Activated T-helper 1 cell treated with anti-CD3 and anti-CD28 coated beads, Interleukin-12 subunit alpha, Interleukin-12 subunit beta, Interleukin-2, Interleukin-4 antibody, amounts not matched to agents 30 ng/mL and 10 ng/mL and 1 ng/mL, durations not matched to agents 14 hours and 24 hours and 36 hours (primary cell): ENCODE data around the gene LATS2. TPM values are rescaled to one million over a fixed set of nuclear protein-coding genes. Genes with fewer than 3 reads are reported as not detected.

Experiments
- DNase-seq: peaks from one replicate; pipeline ENCODE4 v3.0.0; 2021; ENCODE audit warnings: low spot score
- H3K27ac Mint-ChIP-seq: one replicate; pipeline ENCODE4 v1.8.0; 2021; ENCODE audit warnings: mild to moderate bottlenecking, mixed read lengths
- H3K27me3 Mint-ChIP-seq: one replicate; pipeline ENCODE4 v1.8.0; 2022; ENCODE audit warnings: mild to moderate bottlenecking, moderate library complexity, mixed read lengths; ENCODE audit not compliant: insufficient read depth
- H3K36me3 Mint-ChIP-seq: one replicate; pipeline ENCODE4 v1.8.0; 2021; ENCODE audit warnings: low read depth, mixed read lengths
- H3K4me1 Mint-ChIP-seq: one replicate; pipeline ENCODE4 v1.8.0; 2021; ENCODE audit warnings: low read depth, mixed read lengths
- H3K4me3 Mint-ChIP-seq: one replicate; pipeline ENCODE4 v1.8.0; 2021; ENCODE audit warnings: mild to moderate bottlenecking, moderate library complexity, mixed read lengths
- H3K9me3 Mint-ChIP-seq: one replicate; pipeline ENCODE4 v1.8.0; 2021; ENCODE audit warnings: mixed read lengths
- intact Hi-C: fragments of 100-400 bp; cut with micrococcal nuclease; formaldehyde crosslinking; loops from one replicate; pipeline ENCODE4 v1.15.1; 2024
- total RNA-seq: library from RNA; stranded (reverse); gene quantifications from 2 replicates; pipeline ENCODE4 v1.2.3, GENCODE V29; 2022

Gene LATS2
- total RNA-seq, 1 donor from 2014 or later = 2.5 TPM

GRCh38 chr13:21080593-21080891 lies 19.2 kb upstream of the LATS2 start:
- Mint-ChIP-seq H3K4me1 (no peaks in the 10 kb centered on the region), H3K9me3 (no peaks in the 10 kb centered on the region), H3K4me3 (no peak overlapping the region), H3K27ac (no peak overlapping the region), H3K27me3 (peaks cover 8% of the 10 kb centered on the region), H3K36me3 (peaks cover 1% of the 10 kb centered on the region)
- intact Hi-C loops = no loop called here
- no peak for DNase-seq

DNA sequence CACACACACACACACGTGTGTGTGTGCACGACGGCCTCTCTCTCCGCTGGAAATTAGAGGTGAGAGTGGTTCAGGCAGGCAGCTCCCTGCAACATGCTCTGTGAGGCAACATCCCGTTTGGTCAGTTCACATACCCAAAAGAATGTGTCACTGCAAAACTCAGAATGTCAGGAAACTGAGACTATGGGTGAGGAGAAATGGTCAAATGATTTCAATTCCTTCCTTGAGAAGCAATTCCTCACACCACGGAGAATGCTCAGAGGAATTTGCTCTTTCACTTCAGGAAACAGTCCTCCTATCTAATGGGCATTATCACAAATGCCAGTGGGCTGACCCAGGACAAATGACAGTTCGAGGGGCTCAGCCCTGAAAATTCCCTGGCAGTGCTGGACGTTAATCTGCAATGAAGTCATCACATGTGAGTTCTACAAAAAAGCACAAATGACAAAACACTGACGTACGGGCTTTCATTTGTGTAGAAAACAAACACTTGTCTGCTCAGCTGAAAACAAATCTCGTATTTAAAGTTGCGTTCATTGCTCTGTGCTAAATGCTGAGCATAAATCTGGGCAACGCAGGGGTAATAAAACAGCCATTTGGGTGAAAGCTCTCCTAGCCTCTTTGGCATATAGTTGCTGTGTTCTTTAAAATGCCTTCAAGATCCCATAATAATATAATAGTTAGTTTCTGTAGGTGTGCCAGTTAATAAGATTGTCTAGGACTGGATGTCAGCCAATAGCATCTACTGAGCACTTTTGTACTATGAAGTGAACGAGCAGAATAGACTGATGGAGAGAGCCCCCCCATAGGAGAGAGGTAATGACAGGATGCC lies 18.6 kb upstream of the LATS2 start:
- no peak overlapping the region for H3K4me3 Mint-ChIP-seq
- DNase-seq = no peak
- H3K36me3 Mint-ChIP-seq = peaks cover 1% of the 10 kb centered on the region
- intact Hi-C loops = loop anchor here (10.0 kb wide), 1 partner anchor 135 kb away; no protein-coding TSS in a partner anchor
- H3K27me3 Mint-ChIP-seq = peaks cover 3% of the 10 kb centered on the region
- peaks cover 5% of the 10 kb centered on the region for H3K4me1 Mint-ChIP-seq
- no peak overlapping the region for H3K27ac Mint-ChIP-seq
- no peaks in the 10 kb centered on the region for H3K9me3 Mint-ChIP-seq

- Mint-ChIP-seq H3K4me3 (no peak overlapping the region), H3K36me3 (peaks cover 1% of the 10 kb centered on the region), H3K27ac (no peak overlapping the region), H3K9me3 (no peaks in the 10 kb centered on the region), H3K27me3 (peaks cover 9% of the 10 kb centered on the region), H3K4me1 (peaks cover 12% of the 10 kb centered on the region)
- DNase-seq = no peak
- intact Hi-C loops = loop anchor here (10.0 kb wide), 1 partner anchor 134 kb away; no protein-coding TSS in a partner anchor
Measured at GRCh38 chr13:21079221-21079620, 17.8 kb upstream of the LATS2 start.

DNA sequence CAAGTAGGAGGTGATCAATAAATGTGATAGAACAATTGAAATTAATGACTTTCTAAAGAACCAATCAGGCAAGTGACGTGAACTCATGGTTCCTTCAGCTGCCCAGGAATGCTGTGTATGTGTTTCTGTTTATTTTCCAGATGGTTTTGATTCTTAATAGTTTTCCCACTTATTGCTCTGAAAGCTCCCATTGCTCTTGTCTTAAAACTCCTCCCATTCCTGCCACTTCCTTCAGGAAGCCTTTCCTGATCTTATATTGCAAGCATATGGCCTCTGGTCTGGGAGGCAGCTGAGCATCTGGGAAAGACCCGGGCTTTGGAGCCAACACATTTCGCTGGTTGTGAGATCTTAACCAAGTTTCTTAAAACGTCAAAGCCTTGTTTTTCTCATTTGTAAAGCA lies 17.1 kb upstream of the LATS2 start:
- intact Hi-C loops = loop anchor here (10.0 kb wide), 1 partner anchor 134 kb away; no protein-coding TSS in a partner anchor
- Mint-ChIP-seq H3K27ac (no peak overlapping the region), H3K27me3 (peaks cover 9% of the 10 kb centered on the region), H3K9me3 (no peaks in the 10 kb centered on the region), H3K36me3 (peaks cover 1% of the 10 kb centered on the region), H3K4me3 (no peak overlapping the region), H3K4me1 (peaks cover 14% of the 10 kb centered on the region)
- no peak for DNase-seq

- Mint-ChIP-seq H3K9me3 (no peaks in the 10 kb centered on the region), H3K27ac (no peak overlapping the region), H3K4me1 (peaks cover 14% of the 10 kb centered on the region), H3K36me3 (peaks cover 1% of the 10 kb centered on the region), H3K4me3 (peak overlapping the region; percentile 48), H3K27me3 (peaks cover 9% of the 10 kb centered on the region)
- DNase-seq = no peak
- intact Hi-C loops = loop anchor here (10.0 kb wide), 1 partner anchor 133 kb away; no protein-coding TSS in a partner anchor
Measured at GRCh38 chr13:21077788-21078353, 16.5 kb upstream of the LATS2 start.

DNA sequence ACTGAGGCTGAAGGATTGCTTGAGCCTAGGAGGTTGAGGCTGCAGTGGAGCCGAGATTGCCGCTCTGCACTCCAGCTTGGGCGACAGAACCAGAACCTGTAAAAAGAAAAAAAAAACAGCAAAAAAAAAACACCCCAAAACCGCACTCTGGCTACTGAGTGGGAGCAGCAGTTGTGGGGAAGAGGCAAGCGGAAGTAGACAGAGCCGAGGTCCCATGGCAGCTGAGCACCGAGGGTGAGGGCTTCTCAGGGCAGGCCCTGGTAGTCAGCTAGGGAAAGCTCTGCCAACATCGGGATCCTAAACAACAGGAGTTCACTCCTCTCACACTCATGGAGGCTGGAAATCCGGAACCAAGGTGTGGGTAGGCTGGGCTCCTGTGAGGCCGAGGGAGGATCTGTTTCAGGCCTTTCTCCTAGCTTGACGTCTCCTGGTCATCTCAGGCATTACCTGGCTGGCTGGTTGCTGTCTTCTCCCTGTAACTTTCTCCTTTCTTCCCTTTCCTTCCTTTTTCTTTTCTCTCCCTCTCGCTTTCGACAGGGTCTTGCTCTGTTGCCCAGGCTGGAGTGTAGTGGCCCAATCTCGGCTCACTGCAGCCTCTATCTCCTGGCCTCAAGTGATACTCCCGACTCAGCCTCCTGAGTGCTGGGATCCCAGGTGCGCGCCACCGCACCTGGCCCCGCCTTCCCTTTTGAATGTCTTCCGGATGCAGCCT lies 15.8 kb upstream of the LATS2 start:
- H3K4me3 Mint-ChIP-seq = peak overlapping the region; percentile 48
- H3K4me1 Mint-ChIP-seq = peaks cover 14% of the 10 kb centered on the region
- peaks cover 9% of the 10 kb centered on the region for H3K27me3 Mint-ChIP-seq
- H3K27ac Mint-ChIP-seq = no peak overlapping the region
- no peaks in the 10 kb centered on the region for H3K9me3 Mint-ChIP-seq
- peaks cover 1% of the 10 kb centered on the region for H3K36me3 Mint-ChIP-seq
- intact Hi-C loops = loop anchor here (10.0 kb wide), 1 partner anchor 132 kb away; no protein-coding TSS in a partner anchor
- DNase-seq = no peak

DNA sequence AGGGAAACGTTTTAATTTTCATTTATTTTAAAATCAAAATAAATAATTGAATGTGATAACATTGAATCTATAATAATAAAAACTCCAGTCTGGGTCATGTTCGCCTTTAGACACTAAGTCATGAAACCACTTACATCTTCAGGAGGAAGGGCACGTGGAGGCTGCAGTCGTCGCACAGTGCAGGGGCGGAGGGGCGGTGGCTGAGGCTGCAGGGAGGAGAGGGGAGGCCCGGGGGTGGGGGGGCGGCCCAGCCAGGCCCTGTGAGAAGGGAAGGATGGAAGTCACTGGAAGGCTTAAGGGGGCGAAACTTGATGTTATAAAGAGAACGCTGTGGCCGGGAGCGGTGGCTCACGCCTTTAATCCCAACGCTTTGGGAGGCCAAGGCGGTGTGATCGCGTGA lies 14.9 kb upstream of the LATS2 start:
- Mint-ChIP-seq H3K4me1 (peaks cover 14% of the 10 kb centered on the region), H3K36me3 (peaks cover 1% of the 10 kb centered on the region), H3K27me3 (peaks cover 9% of the 10 kb centered on the region), H3K9me3 (no peaks in the 10 kb centered on the region), H3K4me3 (no peak overlapping the region), H3K27ac (no peak overlapping the region)
- intact Hi-C loops = loop anchor here (10.0 kb wide), 1 partner anchor 131 kb away; no protein-coding TSS in a partner anchor
- DNase-seq = no peak

- peaks cover 1% of the 10 kb centered on the region for H3K36me3 Mint-ChIP-seq
- H3K4me1 Mint-ChIP-seq = peaks cover 14% of the 10 kb centered on the region
- H3K4me3 Mint-ChIP-seq = peak overlapping the region; percentile 68
- H3K27me3 Mint-ChIP-seq = peaks cover 9% of the 10 kb centered on the region
- no peaks in the 10 kb centered on the region for H3K9me3 Mint-ChIP-seq
- peak; percentile 6 for DNase-seq
- intact Hi-C loops = loop anchor here (10.0 kb wide), 1 partner anchor 131 kb away; no protein-coding TSS in a partner anchor
- peak overlapping the region; percentile 56 for H3K27ac Mint-ChIP-seq
Measured at GRCh38 chr13:21075379-21076249, 14.2 kb upstream of the LATS2 start.

GRCh38 chr13:21075011-21075378 lies 13.6 kb upstream of the LATS2 start:
- H3K27me3 Mint-ChIP-seq = peaks cover 9% of the 10 kb centered on the region
- H3K4me1 Mint-ChIP-seq = peaks cover 14% of the 10 kb centered on the region
- peaks cover 1% of the 10 kb centered on the region for H3K36me3 Mint-ChIP-seq
- peak; percentile 26 for DNase-seq
- peak overlapping the region; percentile 68 for H3K4me3 Mint-ChIP-seq
- peak overlapping the region; percentile 56 for H3K27ac Mint-ChIP-seq
- H3K9me3 Mint-ChIP-seq = no peaks in the 10 kb centered on the region
- intact Hi-C loops = loop anchor here (10.0 kb wide), 1 partner anchor 130 kb away; no protein-coding TSS in a partner anchor

DNA sequence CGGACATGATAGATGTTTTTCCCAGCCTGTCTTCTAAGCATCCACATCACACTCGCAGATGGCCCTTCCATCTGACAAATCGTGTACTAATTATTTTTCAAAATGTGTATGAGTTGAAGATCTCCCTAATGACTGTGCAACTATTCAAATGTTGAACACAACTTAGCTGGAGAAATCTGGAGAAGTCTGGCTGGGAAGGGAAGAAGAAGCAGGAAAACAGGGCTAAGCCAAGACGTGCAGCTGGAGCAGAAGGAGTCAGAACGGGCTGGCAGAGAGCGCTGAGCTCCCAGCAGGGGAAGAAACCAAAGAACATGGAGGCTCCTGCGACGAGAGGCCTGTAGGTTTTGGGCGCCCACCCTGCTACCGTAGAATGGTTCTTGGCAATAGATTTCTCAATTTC lies 13.2 kb upstream of the LATS2 start:
- intact Hi-C loops = loop anchor here (10.0 kb wide), 1 partner anchor 130 kb away; no protein-coding TSS in a partner anchor
- H3K36me3 Mint-ChIP-seq = peaks cover 1% of the 10 kb centered on the region
- H3K4me3 Mint-ChIP-seq = peak overlapping the region; percentile 68
- H3K27ac Mint-ChIP-seq = peak overlapping the region; percentile 56
- peaks cover 14% of the 10 kb centered on the region for H3K4me1 Mint-ChIP-seq
- no peaks in the 10 kb centered on the region for H3K9me3 Mint-ChIP-seq
- peaks cover 9% of the 10 kb centered on the region for H3K27me3 Mint-ChIP-seq
- no peak for DNase-seq

DNA sequence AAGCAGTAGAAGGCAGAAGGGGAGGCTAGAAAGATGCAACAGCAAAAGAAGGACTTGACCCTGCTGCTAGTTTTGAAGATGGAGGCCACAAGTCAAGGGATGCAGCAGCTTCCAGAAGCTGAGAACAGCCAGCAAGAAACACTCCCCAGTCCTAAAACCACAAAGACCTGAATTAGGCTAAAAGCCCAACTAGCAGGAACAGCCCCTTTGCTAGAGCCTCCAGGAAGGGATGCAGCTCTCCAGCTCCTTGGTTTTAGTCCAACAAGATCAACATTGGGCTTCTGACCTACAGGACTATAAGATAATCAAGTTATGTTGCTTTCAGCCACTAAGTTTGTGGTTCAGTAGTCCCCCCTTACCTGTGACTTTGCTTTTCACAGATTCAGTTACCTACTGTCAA lies 10.5 kb upstream of the LATS2 start:
- no peak for DNase-seq
- H3K9me3 Mint-ChIP-seq = no peaks in the 10 kb centered on the region
- H3K36me3 Mint-ChIP-seq = no peaks in the 10 kb centered on the region
- peaks cover 14% of the 10 kb centered on the region for H3K4me1 Mint-ChIP-seq
- H3K4me3 Mint-ChIP-seq = no peak overlapping the region
- peaks cover 6% of the 10 kb centered on the region for H3K27me3 Mint-ChIP-seq
- intact Hi-C loops = loop anchor here (10.0 kb wide), 1 partner anchor 127 kb away; no protein-coding TSS in a partner anchor
- H3K27ac Mint-ChIP-seq = no peak overlapping the region

DNA sequence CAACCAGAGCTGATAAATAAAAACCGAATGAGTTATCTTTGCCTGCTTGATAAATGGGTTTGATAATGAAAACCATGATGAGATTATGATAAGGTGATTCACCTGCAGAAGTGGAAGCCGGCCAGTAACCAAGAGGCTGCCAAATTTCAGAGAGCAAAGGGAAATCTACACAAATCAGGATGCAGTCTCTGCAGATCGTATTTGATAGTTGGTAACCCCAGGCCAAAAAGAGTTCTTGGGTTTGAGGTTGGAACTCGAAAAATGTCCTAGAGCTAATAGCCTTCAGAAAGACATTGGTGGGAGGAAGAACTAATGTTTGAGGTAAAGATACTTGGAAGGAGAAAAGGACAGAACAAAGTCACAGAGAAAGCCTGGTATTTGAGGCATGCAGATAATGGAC lies 9.6 kb upstream of the LATS2 start:
- DNase-seq = no peak
- peaks cover 6% of the 10 kb centered on the region for H3K27me3 Mint-ChIP-seq
- no peaks in the 10 kb centered on the region for H3K9me3 Mint-ChIP-seq
- intact Hi-C loops = loop anchor here (10.0 kb wide), 1 partner anchor 126 kb away; no protein-coding TSS in a partner anchor
- H3K4me3 Mint-ChIP-seq = no peak overlapping the region
- H3K36me3 Mint-ChIP-seq = no peaks in the 10 kb centered on the region
- H3K4me1 Mint-ChIP-seq = peaks cover 14% of the 10 kb centered on the region
- H3K27ac Mint-ChIP-seq = no peak overlapping the region
